ENCODE measurements around the gene SP140. TPM values are rescaled to one million over a fixed set of nuclear protein-coding genes. Genes with fewer than 3 reads are reported as not detected.

SP140 gene
- total and polyA plus RNA-seq, 2 of the 8 experiments (the other 6 are each of a cell fraction or from before 2014, with no cell fraction given): 0.23 to 1.3 TPM

DNA sequence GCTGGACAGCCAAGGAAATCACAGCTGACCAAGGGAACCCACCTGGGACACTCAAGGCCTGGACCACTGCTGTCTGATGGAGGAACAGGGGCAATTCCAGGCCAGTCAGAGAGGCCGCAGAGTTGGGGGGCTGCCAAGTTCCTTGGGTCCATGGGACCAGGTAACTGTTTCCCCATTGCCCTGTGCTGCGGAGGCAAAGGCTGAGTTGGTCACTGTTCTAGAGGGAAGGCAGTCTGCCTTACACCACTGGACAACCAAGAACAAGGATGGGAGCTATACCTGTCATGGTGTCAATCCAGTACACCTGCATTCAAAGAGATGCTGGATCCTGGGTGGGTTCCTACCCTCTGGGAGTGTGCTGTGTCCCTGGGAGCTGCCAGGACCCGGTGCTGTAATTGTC is 91.8 kb downstream of the SP140 start:
- no peak overlapping the region for H3K9ac ChIP-seq (replicated peaks in 1 of 4; ENCODE audit: extremely low read depth in 1 of 4, low read depth in 3 of 4, low read length in 3 of 4)
- H3K4me2 ChIP-seq (ENCODE audit: insufficient read depth in 1 of 2, low read depth in 2 of 2, low read length in 2 of 2): no peak overlapping the region
- no peak for DNase-seq (ENCODE audit: low read depth in 1 of 2, low spot score in 2 of 2)
- peaks cover 11 to 12% of the 10 kb centered on the region in 2 experiments; a peak in 3 of 4 replicates for H3K9me3 ChIP-seq (ENCODE audit: insufficient read depth in 2 of 2, low read depth in 1 of 2, low read length in 1 of 2)
- H3K79me2 ChIP-seq (ENCODE audit: control insufficient read depth in 1 of 2, insufficient read depth in 2 of 2, low read length in 2 of 2): no peaks in the 10 kb centered on the region
- H3K27me3 ChIP-seq (replicated peaks in 1 of 4; ENCODE audit: control insufficient read depth in 3 of 4, extremely low read depth in 1 of 4, insufficient read depth in 3 of 4, low read length in 3 of 4): no peaks in the 10 kb centered on the region
- no peaks in the 10 kb centered on the region for H3K79me1 ChIP-seq (ENCODE audit: low read depth, low read length)
- 100% methylated on average over 3 of the region's 3 CpGs; no CpG with 5 or more reads in 1 of the 2 experiments for WGBS, 2 experiments (ENCODE audit: extremely low coverage in 1 of 2, insufficient coverage in 1 of 2, insufficient read length in 1 of 2, insufficient replicate concordance in 2 of 2, low coverage in 1 of 2, low lambda C conversion rate in 2 of 2, missing lambda C conversion rate in 1 of 2)
- no peak overlapping the region for H3K27ac ChIP-seq (ENCODE audit: low read depth, low read length)
- no peak overlapping the region for H3K4ac ChIP-seq (replicated peaks; ENCODE audit: insufficient read length, low read depth, low read length)
- no peaks in the 10 kb centered on the region for H3K23me2 ChIP-seq (ENCODE audit: low read depth, low read length)
- no peak for FAIRE-seq
- H2BK12ac ChIP-seq (ENCODE audit: low read depth, low read length): no peak overlapping the region
- POLR2A ChIA-PET (ENCODE audit: partially characterized antibody): no interaction called here
- CTCF ChIA-PET (ENCODE audit: partially characterized antibody): interaction anchor here (0.7 to 2.1 kb wide), 3 partner anchors 10 to 293 kb away, joined by 4 to 5 read pairs (median 4); partner anchors contain the start of gene SP140L
- no peak overlapping the region for H2BK120ac ChIP-seq (replicated peaks; ENCODE audit: low read depth, low read length)
- no peak overlapping the region for H2AFZ ChIP-seq (ENCODE audit: low read length)
- no peaks in the 10 kb centered on the region for H3K36me3 ChIP-seq (ENCODE audit: control insufficient read depth in 2 of 4, insufficient read depth in 4 of 4, low read length in 3 of 4)
- H3K23ac ChIP-seq (ENCODE audit: insufficient read length): no peak overlapping the region
- H4K20me1 ChIP-seq (replicated peaks in 1 of 2; ENCODE audit: control insufficient read depth in 1 of 2, insufficient read depth in 2 of 2, low read length in 2 of 2): no peaks in the 10 kb centered on the region
- no peak overlapping the region for H3K4me3 ChIP-seq (ENCODE audit: extremely low read depth in 1 of 4, insufficient read depth in 2 of 4, low read depth in 3 of 4, low read length in 4 of 4)
- H2AK5ac ChIP-seq (ENCODE audit: low read depth, low read length): no peak overlapping the region
- H3K18ac ChIP-seq (ENCODE audit: extremely low read depth, low read length): no peak overlapping the region
- H2BK20ac ChIP-seq (ENCODE audit: low read length): no peak overlapping the region
- H3K14ac ChIP-seq (ENCODE audit: insufficient read length): no peak overlapping the region
- TF ChIP-seq EGR1 (IDR thresholded peaks at IDR 0.05; ENCODE audit: borderline replicate concordance, low read depth, low read length): no peak
- no peak for TF ChIP-seq SRF (IDR thresholded peaks at IDR 0.05; ENCODE audit: low read depth, low read length)
- TF ChIP-seq EP300 (IDR thresholded peaks at IDR 0.05; ENCODE audit: borderline replicate concordance in 1 of 2, low read depth in 2 of 2, low read length in 2 of 2): no peak
- no peak for TF ChIP-seq CHD2 (IDR thresholded peaks at IDR 0.05; ENCODE audit: low read length)
- no peak for TF ChIP-seq SP4 (IDR thresholded peaks at IDR 0.05; ENCODE audit: low read length)
- H3K56ac ChIP-seq (replicated peaks; ENCODE audit: insufficient read length, low read depth, low read length): no peak overlapping the region
- no peak overlapping the region; the same call in 1 of the 2 replicates for H4K8ac ChIP-seq (ENCODE audit: extremely low read depth, insufficient read depth, low read length)
- no peak overlapping the region for H4K5ac ChIP-seq (ENCODE audit: insufficient read length, low read depth, low read length)
- no peak overlapping the region for H2BK15ac ChIP-seq (ENCODE audit: low read length)
- H4K91ac ChIP-seq (replicated peaks; ENCODE audit: insufficient read length, low read length): no peak overlapping the region
- H3K4me1 ChIP-seq (replicated peaks in 1 of 4; ENCODE audit: control insufficient read depth in 3 of 4, insufficient read depth in 4 of 4, low read length in 3 of 4): no peaks in the 10 kb centered on the region
- no peak overlapping the region for H2BK5ac ChIP-seq (ENCODE audit: low read depth, low read length)
